ENCODE results near the gene SDCCAG8.
A peak's percentile ranks its signal among the peaks of the same experiment; 100 is the strongest.
"Not testable (repeated sequence)": the region's sequence is repeated elsewhere in the genome, so short reads cannot be mapped to it uniquely, and the experiment has no call there.

SDCCAG8 gene

GRCh38 chr1:243255791-243256512 lies at the start of gene SDCCAG8:
Gene SDCCAG8, plus strand, starts transcription at chr1:243256041. Its CDS starts 133 bp downstream, at chr1:243256174.
- POLR2A ChIA-PET: interaction anchor here (0.6 to 1.5 kb wide), 18 partner anchors 9 to 1616 kb away, joined by 3 to 12 read pairs (median 4); partner anchors contain the start of genes CHML and OPN3
- CTCF ChIA-PET: interaction anchor here (1.9 kb wide), 1 partner anchor 9 kb away, joined by 4 read pairs; no protein-coding TSS in a partner anchor
- DNase-seq (ENCODE audit: extremely low spot score): peak; percentile 96
- TF ChIP-seq, protein P1, sequence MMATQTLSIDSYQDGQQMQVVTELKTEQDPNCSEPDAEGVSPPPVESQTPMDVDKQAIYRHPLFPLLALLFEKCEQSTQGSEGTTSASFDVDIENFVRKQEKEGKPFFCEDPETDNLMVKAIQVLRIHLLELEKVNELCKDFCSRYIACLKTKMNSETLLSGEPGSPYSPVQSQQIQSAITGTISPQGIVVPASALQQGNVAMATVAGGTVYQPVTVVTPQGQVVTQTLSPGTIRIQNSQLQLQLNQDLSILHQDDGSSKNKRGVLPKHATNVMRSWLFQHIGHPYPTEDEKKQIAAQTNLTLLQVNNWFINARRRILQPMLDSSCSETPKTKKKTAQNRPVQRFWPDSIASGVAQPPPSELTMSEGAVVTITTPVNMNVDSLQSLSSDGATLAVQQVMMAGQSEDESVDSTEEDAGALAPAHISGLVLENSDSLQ (IDR thresholded peaks at IDR 0.05): 0 out of 2 replicates have a peak, but pooled peaks have one; percentile 1
- TF ChIP-seq BHLHE40 (IDR thresholded peaks at IDR 0.05; ENCODE audit: borderline replicate concordance): no peak
- peak; percentile 76 for TF ChIP-seq SUZ12 (IDR thresholded peaks at IDR 0.05)
- TF ChIP-seq TARDBP (IDR thresholded peaks at IDR 0.05): no peak
- no peak for TF ChIP-seq ARNT (IDR thresholded peaks at IDR 0.05)
- TF ChIP-seq ELF4 (IDR thresholded peaks at IDR 0.05): peak; percentile 32; the same call in 1 of the 2 replicates
- TF ChIP-seq FOXA1 (IDR thresholded peaks at IDR 0.05): no peak
- TF ChIP-seq L3MBTL2 (conservative IDR thresholded peaks at IDR 0.05): peak; percentile 77

GRCh38 chr1:243211984-243212383 lies 43.9 kb upstream of the SDCCAG8 start:
- POLR2A ChIA-PET: interaction anchor here (1.1 kb wide), 1 partner anchor 44 kb away, joined by 4 read pairs; the partner anchor contains the start of gene SDCCAG8
- DNase-seq (ENCODE audit: extremely low spot score); CTCF ChIA-PET: not testable (repeated sequence)

GRCh38 chr1:243213045-243213787 lies 42.6 kb upstream of the SDCCAG8 start:
- TF ChIP-seq ELF4 (IDR thresholded peaks at IDR 0.05): no peak
- no peak for TF ChIP-seq LEF1 (IDR thresholded peaks at IDR 0.05; ENCODE audit: borderline replicate concordance)
- TF ChIP-seq SUZ12 (IDR thresholded peaks at IDR 0.05): no peak
- no peak for TF ChIP-seq CTBP1 (IDR thresholded peaks at IDR 0.05; ENCODE audit: borderline replicate concordance)
- no peak for TF ChIP-seq FOXK2 (IDR thresholded peaks at IDR 0.05)
- TF ChIP-seq, protein P1 (IDR thresholded peaks at IDR 0.05): no peak
- TF ChIP-seq SP1 (IDR thresholded peaks at IDR 0.05): no peak
- TF ChIP-seq ARNT (IDR thresholded peaks at IDR 0.05): no peak
- no peak for TF ChIP-seq BHLHE40 (IDR thresholded peaks at IDR 0.05; ENCODE audit: borderline replicate concordance)
- TF ChIP-seq HDGF (IDR thresholded peaks at IDR 0.05; ENCODE audit: borderline replicate concordance): no peak
- TF ChIP-seq NFRKB (IDR thresholded peaks at IDR 0.05): no peak
- no peak for TF ChIP-seq L3MBTL2 (conservative IDR thresholded peaks at IDR 0.05)
- no peak for TF ChIP-seq TARDBP (IDR thresholded peaks at IDR 0.05)
- TF ChIP-seq FOXA1 (IDR thresholded peaks at IDR 0.05): no peak
- TF ChIP-seq ZNF384 (IDR thresholded peaks at IDR 0.05): no peak
- TF ChIP-seq FOXM1 (IDR thresholded peaks at IDR 0.05; ENCODE audit: borderline replicate concordance): no peak
- DNase-seq (ENCODE audit: extremely low spot score): no peak
- ChIA-PET POLR2A (interaction anchor here (1.4 kb wide), 1 partner anchor 43 kb away, joined by 4 read pairs; the partner anchor contains the start of gene SDCCAG8), CTCF (interaction anchor here (0.6 kb wide), 2 partner anchors 589 to 1245 kb away, joined by 3 read pairs; no protein-coding TSS in a partner anchor)

DNA sequence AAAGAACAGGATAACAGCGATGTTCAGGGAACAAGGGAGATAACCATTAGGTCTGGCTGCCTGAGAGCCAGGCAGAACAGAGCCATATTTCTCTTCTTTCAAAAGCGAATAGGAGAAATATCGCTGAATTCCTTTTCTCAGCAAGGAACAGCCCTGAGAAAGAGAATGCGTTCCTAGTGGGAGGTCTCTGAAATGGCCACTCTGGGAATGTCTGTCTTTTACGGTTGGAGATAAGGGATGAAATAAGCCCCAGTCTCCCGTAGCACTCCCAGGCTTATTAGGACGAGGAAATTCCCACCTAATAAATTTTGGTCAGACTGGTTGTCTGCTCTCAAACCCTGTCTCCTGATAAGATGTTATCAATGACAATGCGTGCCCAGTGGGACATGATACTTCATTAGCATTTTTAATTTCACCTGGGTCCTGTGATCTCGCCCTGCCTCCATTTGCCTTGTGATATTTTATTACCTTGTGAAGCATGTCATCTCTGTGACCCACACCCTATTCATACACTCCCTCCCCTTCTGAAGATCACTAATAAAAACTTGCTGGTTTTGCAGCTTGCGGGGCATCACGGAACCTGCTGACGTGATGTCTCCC lies 40.5 kb upstream of the SDCCAG8 start:
- POLR2A ChIA-PET; DNase-seq (ENCODE audit: extremely low spot score); CTCF ChIA-PET: not testable (repeated sequence)

DNA sequence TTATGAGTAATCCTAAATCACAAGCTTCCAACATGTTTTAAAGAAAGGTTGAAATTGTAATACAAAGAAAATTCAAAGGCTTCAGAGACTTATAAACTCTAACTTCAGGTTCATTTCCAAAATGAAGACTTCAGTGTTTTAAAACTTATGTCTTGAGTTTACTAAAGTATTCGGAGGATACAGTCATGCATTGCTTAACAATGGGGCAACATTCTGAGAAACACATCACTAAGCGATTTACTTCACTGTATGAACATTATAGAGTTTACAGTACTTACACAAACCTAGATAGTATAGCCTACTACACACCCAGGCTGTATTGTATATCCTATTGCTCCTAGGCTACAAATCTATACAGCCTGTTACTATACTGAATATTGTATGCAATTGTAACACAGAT lies 39.1 kb upstream of the SDCCAG8 start:
- TF ChIP-seq FOXM1 (IDR thresholded peaks at IDR 0.05; ENCODE audit: borderline replicate concordance): no peak
- TF ChIP-seq ZNF384 (IDR thresholded peaks at IDR 0.05): no peak
- no peak for TF ChIP-seq TARDBP (IDR thresholded peaks at IDR 0.05)
- no peak for TF ChIP-seq HDGF (IDR thresholded peaks at IDR 0.05; ENCODE audit: borderline replicate concordance)
- TF ChIP-seq FOXA1 (IDR thresholded peaks at IDR 0.05): no peak
- no peak for TF ChIP-seq FOXK2 (IDR thresholded peaks at IDR 0.05)
- TF ChIP-seq ARNT (IDR thresholded peaks at IDR 0.05): no peak
- no peak for TF ChIP-seq ELF4 (IDR thresholded peaks at IDR 0.05)
- TF ChIP-seq SP1 (IDR thresholded peaks at IDR 0.05): no peak
- TF ChIP-seq, protein P1 (IDR thresholded peaks at IDR 0.05): no peak
- no peak for TF ChIP-seq NFRKB (IDR thresholded peaks at IDR 0.05)
- no peak for TF ChIP-seq CTBP1 (IDR thresholded peaks at IDR 0.05; ENCODE audit: borderline replicate concordance)
- no peak for TF ChIP-seq SUZ12 (IDR thresholded peaks at IDR 0.05)
- no peak for TF ChIP-seq LEF1 (IDR thresholded peaks at IDR 0.05; ENCODE audit: borderline replicate concordance)
- TF ChIP-seq BHLHE40 (IDR thresholded peaks at IDR 0.05; ENCODE audit: borderline replicate concordance): no peak
- no peak for TF ChIP-seq L3MBTL2 (conservative IDR thresholded peaks at IDR 0.05)
- CTCF ChIA-PET: no interaction called here
- POLR2A ChIA-PET: interaction anchor here (0.8 kb wide), 1 partner anchor 33 kb away, joined by 3 read pairs; no protein-coding TSS in a partner anchor
- DNase-seq (ENCODE audit: extremely low spot score): no peak

DNA sequence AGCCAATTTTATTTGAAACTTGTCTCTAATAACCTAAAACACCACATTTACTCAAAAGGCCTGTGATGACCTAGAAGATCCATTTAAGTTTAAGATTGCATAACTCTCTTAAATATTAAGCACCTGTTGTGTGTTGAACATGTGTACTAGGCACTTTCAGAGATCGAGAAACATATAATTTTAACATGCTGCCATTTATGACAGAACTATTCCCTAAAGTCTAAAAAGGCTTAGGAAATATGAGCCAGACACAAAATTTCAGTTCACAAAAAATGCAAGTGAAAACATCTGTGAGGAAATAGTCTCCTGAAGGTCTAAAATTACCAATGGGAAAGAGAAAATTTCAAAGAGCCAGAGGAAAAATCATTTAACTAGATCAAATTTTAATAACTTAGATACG lies 38.5 kb upstream of the SDCCAG8 start:
- DNase-seq (ENCODE audit: extremely low spot score): no peak
- ChIA-PET POLR2A (interaction anchor here (0.9 kb wide), 1 partner anchor 38 kb away, joined by 3 read pairs; the partner anchor contains the start of gene SDCCAG8), CTCF (no interaction called here)
- no peak for TF ChIP-seq SP1 (IDR thresholded peaks at IDR 0.05)
- TF ChIP-seq NFRKB (IDR thresholded peaks at IDR 0.05): no peak
- TF ChIP-seq SUZ12 (IDR thresholded peaks at IDR 0.05): no peak
- no peak for TF ChIP-seq BHLHE40 (IDR thresholded peaks at IDR 0.05; ENCODE audit: borderline replicate concordance)
- no peak for TF ChIP-seq CTBP1 (IDR thresholded peaks at IDR 0.05; ENCODE audit: borderline replicate concordance)
